GM21515 (cell line): ENCODE data around the gene MAPK11.

ENCODE experiments used
- ATAC-seq: cut with Tn5 transposase; IDR thresholded peaks from one replicate; pipeline ENCODE4 v1.9.1; 2021; ENCODE audit not compliant: unreplicated experiment

Gene MAPK11

DNA sequence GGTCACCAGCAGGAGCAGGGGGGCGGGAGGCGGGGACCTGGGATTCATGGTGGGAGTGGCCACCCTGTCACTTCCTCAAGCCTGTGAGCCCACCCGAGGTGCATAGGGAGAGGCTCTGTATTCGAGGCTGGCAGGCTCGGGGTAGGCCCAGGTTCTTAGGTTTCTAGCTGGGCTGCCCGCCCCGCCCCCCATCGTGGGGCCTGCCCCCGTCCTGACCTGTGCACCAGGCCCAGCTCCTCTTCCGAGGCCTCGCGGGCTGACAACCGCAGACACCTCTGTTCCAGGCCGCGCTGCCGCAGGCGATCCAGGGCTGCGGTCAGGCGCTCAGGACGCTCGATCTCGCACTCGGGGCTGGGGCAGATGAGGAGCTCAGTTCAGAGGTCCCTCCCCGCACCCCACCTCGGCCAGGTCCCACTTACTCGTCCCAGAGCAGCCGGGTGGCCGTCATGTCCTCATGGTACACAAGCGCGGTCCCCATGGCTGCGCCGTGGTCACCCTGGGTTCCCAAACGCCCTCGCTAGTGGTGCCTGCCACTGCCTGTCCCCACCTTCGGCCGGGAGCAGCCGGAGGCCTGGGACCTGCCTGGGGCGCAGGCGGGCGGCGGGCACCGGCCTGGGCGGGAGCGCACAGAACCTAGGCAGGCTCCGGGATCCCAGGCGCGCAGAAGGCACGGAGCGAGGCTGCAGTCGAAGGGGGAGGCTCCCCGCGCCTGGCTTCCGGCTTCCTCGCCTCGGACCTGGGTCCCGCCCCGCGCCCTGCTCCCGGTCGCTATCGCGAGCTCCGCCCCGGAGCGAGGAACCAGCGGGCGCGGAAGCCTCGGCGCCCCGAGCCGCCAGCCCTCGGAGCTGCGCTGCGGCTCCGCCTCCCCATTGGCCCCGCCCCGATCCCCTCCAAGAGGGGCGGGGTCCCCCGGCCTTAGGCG lies 19.4 kb downstream of the MAPK11 start, which contains the start of gene HDAC10:
TSS of gene HDAC10 (minus strand) at position 711 of the 922 bp plus-strand sequence. CDS start at position 478, 233 bp downstream.
- no peak for ATAC-seq

GRCh38 chr22:50250249-50250554 lies 20.0 kb downstream of the MAPK11 start:
- no peak for ATAC-seq

DNA sequence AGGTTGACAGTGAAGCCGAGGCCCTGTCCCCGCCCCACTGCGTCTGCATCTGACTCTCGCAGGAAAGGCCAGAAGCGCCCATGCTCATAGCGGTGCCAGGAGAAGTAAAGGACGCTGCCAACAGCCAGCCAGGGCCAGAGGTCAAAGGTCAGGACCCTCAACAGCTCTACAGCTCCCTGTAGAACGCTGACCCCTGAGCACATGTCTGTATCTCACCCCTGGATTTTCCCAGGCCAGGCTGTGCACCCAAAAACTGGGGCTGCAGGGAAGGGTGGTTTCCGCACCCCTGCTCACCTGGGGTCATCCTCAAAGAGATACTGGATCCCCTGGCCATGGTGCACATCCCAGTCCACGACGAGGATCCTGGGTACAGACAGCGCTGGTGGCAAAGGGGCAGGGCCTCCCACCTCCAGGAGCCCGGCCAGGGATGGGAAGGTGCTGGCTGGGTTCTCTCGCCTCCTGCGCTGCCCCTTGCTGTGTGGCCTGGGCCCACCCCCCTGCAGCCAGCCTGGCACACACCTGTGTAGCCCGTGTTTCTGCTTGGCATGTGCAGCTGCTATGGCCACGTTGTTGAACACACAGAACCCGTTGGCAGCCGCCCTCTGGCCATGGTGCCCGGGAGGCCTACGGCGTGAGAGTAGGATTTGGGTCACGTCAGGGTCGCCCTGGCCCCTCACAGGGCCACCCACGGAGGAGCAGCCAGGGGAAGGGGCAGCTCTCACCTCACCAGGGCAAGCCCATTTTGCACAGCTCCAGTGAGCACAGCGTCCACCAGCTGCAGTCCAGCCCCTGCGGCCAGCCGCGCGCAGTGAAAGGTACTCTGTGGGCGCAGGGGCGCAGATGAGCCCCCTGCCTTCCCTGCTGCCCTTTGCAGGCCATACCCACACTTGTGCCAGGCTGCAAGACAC lies 20.6 kb downstream of the MAPK11 start:
- ATAC-seq, result no peak

DNA sequence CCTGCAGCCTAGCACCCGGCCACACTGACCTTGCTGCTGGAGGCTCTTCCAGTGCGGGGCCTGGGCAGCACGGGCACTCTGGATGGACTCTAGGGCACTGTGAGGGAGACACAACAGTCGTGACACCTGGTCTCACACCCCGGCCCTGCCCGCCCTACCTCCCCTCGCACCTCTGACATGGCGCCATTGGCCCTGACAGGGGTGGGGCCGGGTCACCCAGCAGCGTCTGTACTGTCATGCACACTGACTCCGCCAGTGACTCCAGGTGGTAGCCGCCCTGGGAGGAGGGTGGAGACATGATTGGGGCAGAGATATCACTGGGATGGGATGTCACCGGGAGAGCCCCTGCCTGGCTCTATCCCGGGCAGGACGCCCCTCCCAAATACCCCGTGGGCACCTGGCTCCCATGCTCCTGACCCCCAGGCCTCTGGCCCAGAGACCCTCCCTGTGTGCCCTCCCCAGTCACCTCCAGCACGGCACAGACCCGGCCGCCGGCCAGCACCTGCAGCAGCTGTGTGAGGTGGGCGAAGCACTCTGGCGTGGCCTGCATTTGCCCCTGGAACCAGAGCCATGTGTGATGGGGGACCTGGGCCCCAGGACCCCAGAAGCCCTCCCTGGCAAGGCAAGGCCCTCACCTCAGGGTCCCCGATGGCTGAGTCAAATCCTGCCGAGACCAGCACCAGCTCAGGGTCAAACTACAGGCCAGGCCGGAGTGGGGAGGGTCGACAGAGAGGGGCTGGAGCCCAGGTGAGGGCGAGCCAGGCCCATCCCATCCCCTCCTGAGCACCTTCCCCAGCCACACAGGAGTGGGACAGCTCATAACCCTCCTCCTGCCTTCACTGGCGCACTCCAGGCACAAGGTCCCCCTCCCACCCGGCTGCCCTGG lies 21.7 kb downstream of the MAPK11 start:
- ATAC-seq, result no peak

DNA sequence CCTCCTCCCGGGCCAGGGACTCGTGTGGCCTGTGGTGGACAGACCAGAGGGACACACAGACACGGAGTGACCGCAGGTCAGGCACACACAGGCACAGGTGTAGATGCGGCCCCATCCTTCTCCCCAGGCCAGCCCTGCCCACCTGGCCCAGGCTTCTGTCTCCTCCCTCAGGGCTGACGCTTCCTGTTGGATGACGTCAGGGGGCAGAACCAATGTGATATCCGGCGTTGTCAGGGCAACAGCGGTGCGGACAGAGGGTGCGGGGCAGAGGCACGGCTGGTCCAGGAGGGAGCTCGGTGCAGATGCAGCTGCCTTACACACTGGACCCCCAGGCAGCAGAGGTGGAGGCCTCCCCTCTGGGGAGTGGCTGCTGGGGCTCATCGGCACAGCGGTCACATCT lies 22.4 kb downstream of the MAPK11 start:
- ATAC-seq, result no peak

DNA sequence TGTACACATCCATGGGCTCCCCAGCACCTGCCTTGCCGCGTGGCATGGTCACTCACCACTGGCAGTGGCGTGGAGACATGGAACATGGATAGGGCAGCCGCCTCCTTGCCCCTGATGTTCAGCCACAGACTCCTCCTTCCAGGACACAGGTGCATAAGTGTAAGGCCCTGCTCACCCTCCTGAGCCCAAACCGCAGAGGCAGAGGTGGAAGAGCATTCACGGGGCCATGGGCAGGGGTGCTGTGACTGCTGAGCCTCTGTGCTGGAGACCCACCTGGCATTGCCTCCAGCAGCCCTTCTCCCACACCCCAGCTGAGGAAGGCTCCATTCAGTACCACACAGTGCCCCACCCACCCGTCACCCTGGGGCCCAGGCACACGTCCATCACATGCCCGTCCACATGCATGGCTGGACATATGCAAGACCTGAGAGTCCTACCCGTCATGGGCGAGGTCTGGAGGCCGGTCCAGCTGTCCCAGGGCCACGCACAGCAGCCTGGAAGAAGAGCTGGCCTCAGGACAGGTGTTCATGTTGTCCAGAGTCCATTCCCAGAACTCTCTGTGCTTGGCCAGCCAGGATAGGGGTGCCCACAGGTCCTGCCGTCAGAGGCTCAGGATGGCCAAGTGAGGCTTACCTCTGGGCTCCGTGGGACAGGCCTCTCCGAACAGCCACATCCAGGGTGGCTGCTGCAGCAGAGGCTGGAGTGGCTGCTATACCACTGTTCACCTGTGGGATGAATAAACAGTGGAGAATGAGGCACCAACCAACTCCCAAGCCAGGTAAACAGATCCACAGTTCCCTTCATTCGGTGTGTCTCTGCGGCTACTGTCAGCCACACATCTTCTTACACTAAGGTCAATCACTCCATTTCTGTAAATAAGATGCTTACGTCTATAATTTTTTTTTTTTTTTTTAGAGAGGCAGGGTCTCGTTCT lies 23.7 kb downstream of the MAPK11 start:
- no peak for ATAC-seq

- no peak for ATAC-seq
These were observed 24.7 kb downstream of the MAPK11 start for GRCh38 chr22:50245214-50246072.

DNA sequence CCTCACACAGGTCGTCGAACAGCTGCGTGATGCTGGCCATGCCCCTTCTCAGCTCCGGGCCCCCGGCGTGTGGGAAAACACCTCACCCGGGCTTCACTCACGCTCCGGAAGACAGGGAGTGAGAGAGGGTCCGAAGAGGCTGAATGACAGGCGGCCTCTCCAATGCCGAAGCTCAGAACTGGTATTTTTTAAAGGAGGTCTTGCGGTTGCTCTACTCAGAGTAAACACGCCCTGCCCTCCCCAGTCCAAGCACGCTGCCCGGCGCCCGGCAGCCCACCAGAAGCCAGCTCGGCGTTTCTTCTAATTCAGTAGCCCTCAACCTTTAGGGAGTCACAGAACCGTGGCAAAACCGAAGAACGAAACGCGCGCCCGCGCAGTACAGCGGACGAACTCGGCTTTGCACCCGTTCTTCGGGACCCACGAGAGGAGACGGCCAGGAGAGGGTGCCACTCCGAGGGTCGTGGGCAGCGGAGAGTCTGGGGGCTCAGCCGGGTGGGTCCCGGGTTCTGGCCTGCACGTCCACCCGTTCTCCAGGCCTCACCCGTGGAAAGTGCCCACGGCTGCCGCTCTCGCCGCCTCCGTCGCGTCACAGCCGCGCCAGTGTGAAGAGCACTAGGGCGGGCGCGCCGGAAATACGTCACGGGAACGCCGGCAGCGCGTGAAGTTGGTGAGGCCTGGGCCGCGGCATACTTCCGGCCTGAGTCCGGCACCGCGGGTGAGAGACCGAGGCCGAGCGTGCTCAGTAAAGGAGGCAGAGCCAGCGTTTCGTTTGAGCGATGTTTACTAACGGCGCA lies 25.6 kb downstream of the MAPK11 start, which contains the start of gene TUBGCP6:
TSS of gene TUBGCP6 (minus strand) at position 604 of the 794 bp plus-strand sequence. CDS start at position 40, 564 bp downstream.
- peak; percentile 64 for ATAC-seq

DNA sequence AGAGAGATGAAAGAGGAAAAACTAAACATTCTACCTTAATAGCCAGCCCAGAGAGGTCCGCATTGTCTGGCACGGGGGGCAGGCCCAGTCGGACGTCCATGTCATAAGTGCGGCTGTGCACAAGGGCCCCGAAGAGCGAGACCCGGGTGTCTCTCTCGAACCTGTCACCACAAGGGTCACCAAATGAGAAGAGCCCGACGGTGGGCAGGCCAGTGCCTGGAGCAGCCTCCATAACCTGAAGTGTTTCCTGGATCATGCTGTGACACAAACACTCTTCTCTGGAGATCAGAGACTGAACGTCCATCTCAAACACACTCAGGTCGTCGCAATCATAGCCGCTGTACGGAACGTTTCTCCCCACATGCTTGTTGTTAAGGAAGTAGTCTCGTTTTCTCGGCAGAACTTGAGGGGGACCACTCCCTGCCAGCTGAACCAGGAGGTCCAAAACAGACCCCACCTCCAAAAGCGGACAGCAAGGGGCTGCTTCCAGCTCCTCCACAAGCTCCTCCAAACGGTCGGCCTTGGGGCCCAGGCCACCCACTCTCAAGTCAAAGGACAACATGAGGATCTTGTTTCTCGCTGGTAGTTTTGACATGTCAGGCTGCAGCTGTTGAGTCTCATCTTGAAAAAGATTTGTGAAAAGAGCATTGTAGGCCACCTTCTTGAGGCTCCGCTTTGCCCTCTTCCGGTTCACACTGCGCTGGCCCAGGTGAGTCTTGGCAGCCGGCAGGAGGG lies 26.3 kb downstream of the MAPK11 start:
- no peak for ATAC-seq

DNA sequence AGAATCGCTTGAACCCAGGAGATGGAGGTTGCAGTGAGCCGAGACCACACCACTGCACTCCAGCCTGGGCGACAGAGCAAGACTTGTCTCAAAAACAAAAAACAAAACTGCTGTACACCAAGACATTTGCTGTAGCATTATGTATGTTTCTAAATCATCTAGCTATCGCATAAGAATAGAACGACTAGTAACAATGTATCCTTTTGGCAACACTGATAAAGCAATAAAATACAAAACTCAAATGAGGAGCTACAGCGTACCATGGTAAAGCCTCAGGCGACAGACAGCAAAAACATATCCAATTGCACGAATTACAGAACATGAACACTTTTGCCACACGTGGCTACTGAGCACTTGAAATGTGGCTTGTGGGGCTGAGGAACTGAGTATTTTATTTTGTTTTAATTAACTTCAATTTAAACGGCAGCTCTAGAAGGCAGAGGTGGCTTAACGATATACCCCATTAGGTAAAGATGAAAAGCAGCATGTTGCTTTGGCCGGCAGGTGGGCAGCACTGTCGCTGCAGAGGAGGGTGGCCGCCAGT lies 27.7 kb downstream of the MAPK11 start:
- ATAC-seq, result no peak

GRCh38 chr22:50238755-50239154 lies 31.4 kb downstream of the MAPK11 start:
- ATAC-seq, result no peak

DNA sequence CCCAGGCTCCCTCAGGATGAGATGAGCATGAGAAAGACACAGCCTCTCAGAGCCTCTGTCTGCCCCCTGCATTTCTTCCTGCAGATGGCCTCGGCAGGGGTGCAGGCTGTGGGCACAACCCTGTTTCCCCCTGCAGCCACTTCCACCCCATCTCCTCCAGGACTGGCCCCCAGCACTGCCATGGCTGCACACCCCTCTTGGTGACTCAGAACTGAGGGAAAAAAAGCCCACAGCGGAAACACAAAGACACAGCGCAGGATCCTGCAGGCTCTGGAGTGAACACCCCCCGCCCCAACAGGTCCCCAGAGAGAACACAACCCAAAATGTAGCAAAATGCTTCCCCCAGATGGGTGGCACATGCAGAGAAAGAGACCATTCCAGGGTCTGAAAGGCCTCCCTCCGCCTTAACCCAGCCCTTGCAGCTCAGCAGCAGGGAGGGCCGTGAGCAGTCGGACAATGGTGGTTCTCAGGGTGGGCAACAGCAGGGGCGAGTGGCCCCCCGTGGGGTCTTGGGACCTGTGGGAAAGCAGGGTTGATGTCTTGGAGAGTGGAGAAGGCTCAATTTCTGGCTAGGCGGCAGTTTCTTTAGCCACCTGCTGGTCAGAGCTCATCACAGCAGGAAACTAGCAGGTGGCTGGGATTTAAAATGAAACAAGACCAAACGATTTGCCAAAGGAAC lies 33.3 kb downstream of the MAPK11 start:
- no peak for ATAC-seq

DNA sequence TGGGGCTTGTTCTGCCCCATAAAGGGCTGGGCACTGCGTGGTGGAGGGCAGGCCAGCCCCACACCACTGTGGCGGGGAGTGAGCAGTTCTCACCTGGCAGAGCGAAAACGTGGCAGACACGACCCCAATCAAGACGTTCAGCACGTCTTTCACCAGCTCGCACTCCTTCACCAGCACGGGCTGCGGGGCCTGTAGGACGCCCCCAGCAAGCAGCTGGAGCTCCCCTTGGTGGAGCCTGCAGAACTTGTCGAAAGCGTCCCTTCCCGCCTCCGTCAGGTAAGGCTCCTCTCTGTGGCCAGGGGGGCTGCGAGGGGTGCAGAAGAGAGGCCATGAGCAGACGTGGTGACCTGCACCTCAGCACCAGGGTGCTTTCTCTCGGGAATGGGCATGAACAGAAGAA lies 37.0 kb downstream of the MAPK11 start:
- no peak for ATAC-seq

DNA sequence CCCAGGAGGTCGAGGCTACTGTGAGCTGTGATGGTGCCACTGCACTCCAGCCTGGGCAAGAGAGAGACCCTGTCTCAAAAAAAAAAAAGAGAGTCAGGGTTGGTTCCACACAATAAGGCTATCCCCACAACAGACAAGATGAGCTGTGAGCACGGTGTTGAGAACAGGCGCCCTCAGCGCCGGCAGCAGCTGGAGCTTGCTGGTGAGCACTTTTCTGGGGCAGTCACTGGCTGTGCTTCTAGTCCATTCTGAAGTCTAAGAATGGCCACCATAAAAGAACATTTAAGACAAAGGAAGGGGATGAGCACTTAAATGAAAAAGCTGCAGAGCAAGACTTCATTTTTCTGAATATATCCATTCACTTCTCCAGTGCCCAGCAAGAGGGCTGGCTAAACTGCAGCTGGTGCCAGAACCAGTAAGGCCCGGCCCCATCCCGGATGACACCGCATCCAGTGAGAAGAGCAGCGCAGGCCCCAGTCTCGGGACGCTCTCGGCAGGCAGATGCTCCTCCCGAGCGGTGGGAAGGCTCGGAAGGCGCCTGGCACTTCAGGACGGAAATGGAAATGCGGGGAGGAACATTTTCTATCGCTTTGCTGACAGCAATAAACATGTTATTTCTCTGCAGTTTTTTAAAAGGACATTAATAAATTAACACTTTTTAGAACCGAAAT lies 37.6 kb downstream of the MAPK11 start:
- no peak for ATAC-seq

DNA sequence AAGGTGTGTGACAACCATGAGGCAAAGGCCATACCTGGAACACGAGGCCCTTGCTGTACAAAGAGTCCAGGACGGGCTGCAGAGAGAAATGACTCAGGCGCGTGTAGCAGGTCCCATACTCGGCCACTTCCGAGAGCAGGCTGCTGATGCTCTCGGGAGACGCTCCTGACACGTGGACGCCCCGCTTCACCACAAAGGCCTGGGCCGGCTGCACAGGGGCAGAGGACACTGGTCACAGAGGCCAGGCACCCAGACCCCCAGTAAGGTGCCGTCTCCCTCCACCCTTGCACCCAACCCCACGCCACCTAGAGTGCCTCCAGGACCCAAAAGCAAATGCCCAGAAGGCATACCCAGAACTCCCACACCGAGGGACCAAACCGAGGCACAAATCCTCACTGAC lies 40.8 kb downstream of the MAPK11 start:
- no peak for ATAC-seq

- ATAC-seq, result no peak
These were observed 41.8 kb downstream of the MAPK11 start for GRCh38 chr22:50228366-50228765.
